Measurements from ENCODE around the gene FRMD4A. TPM values are rescaled to one million over a fixed set of nuclear protein-coding genes. Genes with fewer than 3 reads are reported as not detected.

FRMD4A gene
- total and polyA plus RNA-seq, 2 of the 4 experiments (the other 2 are of a cell fraction), result 30.3 to 68.8 TPM

GRCh38 chr10:13669182-13669855 lies 661.4 kb downstream of the FRMD4A start:
- no peak for TF ChIP-seq MAFK (IDR thresholded peaks at IDR 0.05; ENCODE audit: low read depth, low read length)
- no peak for TF ChIP-seq CEBPB (IDR thresholded peaks at IDR 0.05; ENCODE audit: low read depth, low read length)
- TF ChIP-seq, protein P1, sequence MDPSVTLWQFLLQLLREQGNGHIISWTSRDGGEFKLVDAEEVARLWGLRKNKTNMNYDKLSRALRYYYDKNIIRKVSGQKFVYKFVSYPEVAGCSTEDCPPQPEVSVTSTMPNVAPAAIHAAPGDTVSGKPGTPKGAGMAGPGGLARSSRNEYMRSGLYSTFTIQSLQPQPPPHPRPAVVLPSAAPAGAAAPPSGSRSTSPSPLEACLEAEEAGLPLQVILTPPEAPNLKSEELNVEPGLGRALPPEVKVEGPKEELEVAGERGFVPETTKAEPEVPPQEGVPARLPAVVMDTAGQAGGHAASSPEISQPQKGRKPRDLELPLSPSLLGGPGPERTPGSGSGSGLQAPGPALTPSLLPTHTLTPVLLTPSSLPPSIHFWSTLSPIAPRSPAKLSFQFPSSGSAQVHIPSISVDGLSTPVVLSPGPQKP (IDR thresholded peaks at IDR 0.05; ENCODE audit: borderline replicate concordance, low read depth, low read length), result no peak
- no peak for TF ChIP-seq NFE2L2 (IDR thresholded peaks at IDR 0.05; ENCODE audit: low read depth, low read length)
- no peak for TF ChIP-seq RAD21 (IDR thresholded peaks at IDR 0.05; ENCODE audit: low read length)
- no peak for TF ChIP-seq MXI1 (IDR thresholded peaks at IDR 0.05; ENCODE audit: borderline replicate concordance, low read depth, low read length)
- no peak for TF ChIP-seq MAZ (IDR thresholded peaks at IDR 0.05; ENCODE audit: borderline replicate concordance, low read depth, low read length)
- no peak for TF ChIP-seq CHD1 (IDR thresholded peaks at IDR 0.05; ENCODE audit: low read depth, low read length)
- no peak for TF ChIP-seq RCOR1 (IDR thresholded peaks at IDR 0.05; ENCODE audit: insufficient replicate concordance, low read length)
- no peak for TF ChIP-seq POLR2A (IDR thresholded peaks at IDR 0.05; ENCODE audit: low read depth, low read length)
- TF ChIP-seq FOS (IDR thresholded peaks at IDR 0.05; ENCODE audit: low read depth, low read length), result no peak
- no peak for TF ChIP-seq CTCF (conservative IDR thresholded peaks at IDR 0.05; ENCODE audit: low read depth, low read length)
- TF ChIP-seq, protein P2, sequence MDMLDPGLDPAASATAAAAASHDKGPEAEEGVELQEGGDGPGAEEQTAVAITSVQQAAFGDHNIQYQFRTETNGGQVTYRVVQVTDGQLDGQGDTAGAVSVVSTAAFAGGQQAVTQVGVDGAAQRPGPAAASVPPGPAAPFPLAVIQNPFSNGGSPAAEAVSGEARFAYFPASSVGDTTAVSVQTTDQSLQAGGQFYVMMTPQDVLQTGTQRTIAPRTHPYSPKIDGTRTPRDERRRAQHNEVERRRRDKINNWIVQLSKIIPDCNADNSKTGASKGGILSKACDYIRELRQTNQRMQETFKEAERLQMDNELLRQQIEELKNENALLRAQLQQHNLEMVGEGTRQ (IDR thresholded peaks at IDR 0.05; ENCODE audit: low read depth, low read length), result no peak
- TF ChIP-seq RFX5 (IDR thresholded peaks at IDR 0.05; ENCODE audit: low read depth, low read length), result no peak
- no peak for TF ChIP-seq BHLHE40 (IDR thresholded peaks at IDR 0.05; ENCODE audit: low read depth, low read length)
- no peak for TF ChIP-seq SMC3 (IDR thresholded peaks at IDR 0.05; ENCODE audit: low read depth, low read length)
- BruUV-seq (replicated peaks), result no TSS peak
- no peak overlapping the region for H2AFZ ChIP-seq (replicated peaks; ENCODE audit: low read length, poor library complexity)

More at GRCh38 chr10:13669182-13669855, 661.4 kb downstream of the FRMD4A start:
- H2AK5ac ChIP-seq (ENCODE audit: low read depth, low read length), result no peak overlapping the region
- no peak overlapping the region for H4K5ac ChIP-seq (ENCODE audit: low read depth, low read length)
- intact Hi-C loops (cut with micrococcal nuclease), result loop anchor here (10.0 kb wide), 1 partner anchor 425 kb away; no protein-coding TSS in a partner anchor
- no peak overlapping the region for H3K23ac ChIP-seq (ENCODE audit: low read depth, low read length)
- no peak overlapping the region for H3K27ac ChIP-seq (ENCODE audit: insufficient read depth, low read length)
- peaks cover 3% of the 10 kb centered on the region; the same call in 1 of the 2 replicates for H4K20me1 ChIP-seq (ENCODE audit: insufficient read depth, low read length)
- H3K79me1 ChIP-seq (ENCODE audit: low read depth in 1 of 2, low read length in 2 of 2), result peaks cover 19 to 69% of the 10 kb centered on the region in 2 experiments
- ChIA-PET CTCF (no interaction called here), POLR2A (ENCODE audit: unreplicated experiment) (no interaction called here)
- DNase-seq, result no peak
- H4K8ac ChIP-seq (ENCODE audit: low read depth in 2 of 2, low read length in 2 of 2), result no peak overlapping the region
- H2BK120ac ChIP-seq (ENCODE audit: low read depth, low read length), result no peak overlapping the region
- no peak overlapping the region for H3K56ac ChIP-seq (ENCODE audit: extremely low read depth, insufficient read depth, low read length)
- no peak overlapping the region for H2BK15ac ChIP-seq (ENCODE audit: low read depth, low read length)
- H3K9me3 ChIP-seq (ENCODE audit: control insufficient read depth, insufficient read depth, low read length), result no peaks in the 10 kb centered on the region
- in situ Hi-C loops (cut with MboI; ENCODE audit: low sequenced_read_pairs), result loop anchor here (5.0 to 25.0 kb wide), 2 partner anchors 108 to 418 kb away; no protein-coding TSS in a partner anchor
- H3K4ac ChIP-seq (ENCODE audit: low read depth, low read length), result no peak overlapping the region
- WGBS, 2 experiments (ENCODE audit: extremely low coverage in 2 of 2, insufficient read length in 1 of 2), result 79% methylated on average over 6 of the region's 8 CpGs; no CpG with 5 or more reads in 1 of the 2 experiments
- H3K4me1 ChIP-seq (ENCODE audit: control insufficient read depth, insufficient read depth, low read length), result peaks cover 8% of the 10 kb centered on the region; the same call in 1 of the 2 replicates
- H2BK5ac ChIP-seq (ENCODE audit: low read depth, low read length, poor library complexity, severe bottlenecking), result no peak overlapping the region
- no peak overlapping the region for H3K9ac ChIP-seq (ENCODE audit: low read depth, low read length)
- no peak overlapping the region for H3K4me3 ChIP-seq (ENCODE audit: insufficient read depth, low read depth, low read length)
- H2AK9ac ChIP-seq (replicated peaks; ENCODE audit: low read depth, low read length, poor library complexity), result no peak overlapping the region
- peaks cover 18% of the 10 kb centered on the region for H3K9me1 ChIP-seq (ENCODE audit: insufficient read depth, low read length)
- no peak for ATAC-seq (ENCODE audit: low read depth)
- peaks cover 52% of the 10 kb centered on the region for H3K36me3 ChIP-seq (ENCODE audit: control insufficient read depth, insufficient read depth, low read length)
- H3K4me2 ChIP-seq (ENCODE audit: low read depth, low read length), result no peak overlapping the region
- dilution Hi-C loops (cut with HindIII; ENCODE audit: low sequenced_read_pairs, unreplicated experiment), result no loop called here
- no peak overlapping the region for H4K91ac ChIP-seq (ENCODE audit: insufficient read depth, low read depth, low read length)
- H3K27me3 ChIP-seq (ENCODE audit: control insufficient read depth, insufficient read depth, low read length), result no peaks in the 10 kb centered on the region
- H2BK20ac ChIP-seq (ENCODE audit: low read depth, low read length), result no peak overlapping the region
- no peak overlapping the region for H3K14ac ChIP-seq (replicated peaks; ENCODE audit: low read depth, low read length)
- no peak overlapping the region for H3K18ac ChIP-seq (ENCODE audit: low read depth, low read length)

Measured in IMR-90 (cell line).